HG03378 (cell line): ENCODE results near the gene PUS7L.
"Not testable (repeated sequence)": the region's sequence is repeated elsewhere in the genome, so short reads cannot be mapped to it uniquely, and the experiment has no call there.

Source experiments
- ATAC-seq: cut with Tn5 transposase; IDR thresholded peaks from one replicate; pipeline ENCODE4 v1.9.1; 2021; ENCODE audit warnings: mild to moderate bottlenecking, moderate library complexity; ENCODE audit not compliant: unreplicated experiment

The PUS7L gene

GRCh38 chr12:43758728-43759563 is at the start of gene PUS7L, which contains the start of gene IRAK4:
TSS of gene PUS7L (minus strand) at chr12:43758790. CDS start at chr12:43755245, 3,545 bp downstream.
TSS of gene IRAK4 (plus strand) at chr12:43758951. CDS start at chr12:43768112, 9,161 bp downstream.
- peak; percentile 95 for ATAC-seq

- ATAC-seq = no peak
These were observed 48.8 kb upstream of the PUS7L start for GRCh38 chr12:43807386-43807785.

- ATAC-seq = no peak
These were observed 48.1 kb upstream of the PUS7L start for GRCh38 chr12:43806737-43807072.

GRCh38 chr12:43805860-43806736 is 47.5 kb upstream of the PUS7L start, which contains the start of gene TWF1:
TSS of gene TWF1 (minus strand) at chr12:43806317. CDS start at chr12:43806245, 72 bp downstream.
- peak; percentile 79 for ATAC-seq

- ATAC-seq = no peak
These were observed 46.7 kb upstream of the PUS7L start for GRCh38 chr12:43805149-43805859.

GRCh38 chr12:43797561-43798217 is 39.1 kb upstream of the PUS7L start:
- ATAC-seq = no peak

GRCh38 chr12:43795716-43796280 is 37.2 kb upstream of the PUS7L start:
- ATAC-seq = no peak

- no peak for ATAC-seq
These were observed 31.4 kb upstream of the PUS7L start for GRCh38 chr12:43789941-43790340.

- no peak for ATAC-seq
These were observed 28.5 kb upstream of the PUS7L start for GRCh38 chr12:43786899-43787693.

- no peak for ATAC-seq
These were observed 17.9 kb upstream of the PUS7L start for GRCh38 chr12:43776498-43776897.

GRCh38 chr12:43766291-43766690 is 7.7 kb upstream of the PUS7L start:
- ATAC-seq = no peak

GRCh38 chr12:43764528-43764927 is 5.9 kb upstream of the PUS7L start:
- ATAC-seq = no peak

GRCh38 chr12:43763769-43764168 is 5.2 kb upstream of the PUS7L start:
- no peak for ATAC-seq

- no peak for ATAC-seq
These were observed 4.0 kb upstream of the PUS7L start for GRCh38 chr12:43762596-43762995.

GRCh38 chr12:43761500-43761899 is 2.9 kb upstream of the PUS7L start:
- no peak for ATAC-seq

- ATAC-seq = no peak
These were observed 1.8 kb upstream of the PUS7L start for GRCh38 chr12:43760396-43760795.

GRCh38 chr12:43758247-43758727 is 303 bp downstream of the PUS7L start:
- ATAC-seq = peak; percentile 8

GRCh38 chr12:43754015-43754414 is 4.6 kb downstream of the PUS7L start:
- ATAC-seq = no peak

GRCh38 chr12:43751360-43751759 is 7.2 kb downstream of the PUS7L start:
- not testable (repeated sequence) for ATAC-seq
